GM21717 (cell line): ENCODE results near the gene BPIFB1.
A peak's percentile ranks its signal among the peaks of the same experiment; 100 is the strongest.

ENCODE experiments used
- ATAC-seq: cut with Tn5 transposase; IDR thresholded peaks from one replicate; pipeline ENCODE4 v1.9.1; 2021; ENCODE audit warnings: mild to moderate bottlenecking, moderate library complexity; ENCODE audit not compliant: unreplicated experiment

Gene BPIFB1

DNA sequence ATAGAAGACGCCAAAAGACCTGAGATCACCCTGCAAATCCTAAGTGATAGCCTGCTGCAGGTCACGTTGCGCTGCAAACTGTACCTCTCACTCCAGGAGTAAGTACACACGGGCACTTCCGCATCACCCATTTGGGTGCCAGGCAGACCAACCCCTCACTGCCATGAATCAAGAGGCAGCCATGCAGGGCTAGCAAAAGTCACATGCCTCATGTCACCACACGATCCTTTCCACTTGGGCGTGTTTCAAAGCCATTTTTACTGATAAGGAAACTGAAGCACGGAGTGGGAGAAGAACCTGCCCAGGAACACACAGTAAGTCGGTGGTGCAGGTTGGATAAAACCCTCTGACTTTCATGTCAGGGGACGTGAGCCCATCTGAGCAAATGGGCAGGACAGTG lies 37.0 kb downstream of the BPIFB1 start:
- no peak for ATAC-seq

DNA sequence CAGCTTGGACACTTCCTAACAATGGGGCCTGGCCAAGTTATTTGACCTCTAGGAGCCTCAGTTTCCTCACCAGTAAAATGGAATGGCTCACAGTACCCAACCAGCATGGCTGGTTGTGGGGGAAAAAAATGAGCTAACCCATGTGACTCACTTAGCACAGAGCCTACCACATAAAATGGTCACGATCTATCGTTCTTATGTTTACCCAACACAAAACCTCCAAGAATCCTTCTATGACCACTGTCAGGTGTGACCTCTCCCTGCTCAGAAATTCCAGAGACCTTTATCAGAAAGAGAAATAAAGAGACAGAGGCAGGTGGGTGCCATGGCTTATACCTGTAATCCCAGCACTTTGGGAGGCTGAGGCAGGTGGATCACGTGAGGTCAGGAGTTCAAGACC lies 39.4 kb downstream of the BPIFB1 start:
- ATAC-seq = no peak

DNA sequence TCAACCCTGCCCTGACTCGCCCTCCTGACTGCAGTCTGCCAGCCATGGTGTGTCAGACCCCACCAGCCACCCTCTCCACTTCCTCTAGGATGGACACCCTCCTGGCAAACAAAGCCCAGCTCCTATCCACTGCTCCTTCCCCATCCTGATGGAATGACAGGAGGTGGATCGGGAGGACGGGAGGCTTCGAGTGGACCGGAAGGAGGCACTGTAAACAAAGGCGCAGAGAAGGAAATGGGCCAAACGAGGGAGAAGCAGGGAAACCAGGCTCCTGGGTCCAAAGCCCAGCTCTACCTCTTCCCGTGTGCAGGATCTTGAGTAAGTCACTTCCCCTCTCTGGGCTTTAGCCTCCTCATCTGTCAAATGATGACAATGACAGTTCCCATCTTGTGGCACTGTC lies 40.2 kb downstream of the BPIFB1 start:
- no peak for ATAC-seq

DNA sequence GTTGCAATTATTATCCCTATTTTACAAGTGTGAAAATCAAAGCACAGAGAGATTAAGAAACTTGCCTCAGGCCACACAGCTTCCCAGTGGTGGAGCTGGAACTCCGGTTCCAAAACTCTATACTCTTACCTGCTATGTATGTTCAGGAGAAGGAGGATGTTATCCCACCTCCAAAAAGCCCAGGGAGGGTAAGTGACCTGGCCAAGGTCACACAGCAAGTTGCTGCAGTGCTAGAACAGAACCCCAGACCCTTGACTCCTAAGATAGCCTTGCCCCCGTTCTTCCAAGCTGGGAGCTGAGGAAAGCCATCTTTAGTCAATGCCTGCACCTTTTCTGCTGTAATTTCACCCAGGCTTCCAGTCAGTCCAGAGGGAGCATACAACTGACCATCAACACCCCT lies 42.3 kb downstream of the BPIFB1 start:
- no peak for ATAC-seq

DNA sequence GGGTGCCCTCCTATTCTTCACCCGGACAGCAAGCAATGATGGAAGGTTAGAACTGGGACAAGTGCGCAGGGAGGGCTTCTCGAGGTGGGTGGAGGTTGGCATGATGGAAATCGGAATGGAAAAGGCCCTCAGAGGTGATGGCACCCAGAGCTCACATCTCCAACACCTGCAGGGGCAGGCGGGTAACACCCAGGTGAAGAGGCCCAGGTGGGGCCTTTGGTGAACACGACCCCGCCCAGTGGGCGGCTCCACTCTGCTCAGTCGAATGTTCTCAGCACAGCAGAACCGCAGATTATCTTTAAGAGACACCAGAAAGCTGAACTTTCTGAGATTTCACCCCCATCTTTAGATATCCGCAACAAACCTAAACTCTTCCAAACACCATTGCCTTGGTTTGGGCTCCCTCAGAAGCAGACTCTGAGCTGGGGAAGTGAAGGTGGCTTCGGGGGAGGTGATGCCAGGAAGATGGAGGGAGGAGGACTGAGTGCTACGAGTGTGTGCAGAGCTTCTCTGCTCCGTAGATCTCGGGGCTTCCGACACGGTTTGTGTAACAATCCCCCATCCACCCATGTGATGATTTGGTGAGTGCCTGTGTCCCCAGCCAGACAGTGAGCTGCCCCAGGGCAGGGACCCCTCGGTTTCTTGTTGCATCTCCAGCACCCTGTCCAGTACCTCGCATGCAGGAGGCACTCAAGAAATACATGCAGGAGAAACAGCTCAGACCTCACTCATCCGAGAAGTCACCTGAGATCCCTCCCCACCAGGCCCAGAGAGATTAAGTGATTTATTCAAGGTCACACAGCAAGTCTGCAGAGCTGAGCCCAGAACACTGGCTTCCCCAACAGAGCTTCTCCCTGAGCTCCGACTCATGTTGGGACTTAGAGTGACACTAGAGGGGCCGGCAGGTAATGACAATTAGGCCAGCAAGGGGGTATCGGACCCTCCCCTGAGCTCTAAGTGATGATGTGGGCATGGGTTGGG lies 45.4 kb downstream of the BPIFB1 start:
- ATAC-seq = no peak

DNA sequence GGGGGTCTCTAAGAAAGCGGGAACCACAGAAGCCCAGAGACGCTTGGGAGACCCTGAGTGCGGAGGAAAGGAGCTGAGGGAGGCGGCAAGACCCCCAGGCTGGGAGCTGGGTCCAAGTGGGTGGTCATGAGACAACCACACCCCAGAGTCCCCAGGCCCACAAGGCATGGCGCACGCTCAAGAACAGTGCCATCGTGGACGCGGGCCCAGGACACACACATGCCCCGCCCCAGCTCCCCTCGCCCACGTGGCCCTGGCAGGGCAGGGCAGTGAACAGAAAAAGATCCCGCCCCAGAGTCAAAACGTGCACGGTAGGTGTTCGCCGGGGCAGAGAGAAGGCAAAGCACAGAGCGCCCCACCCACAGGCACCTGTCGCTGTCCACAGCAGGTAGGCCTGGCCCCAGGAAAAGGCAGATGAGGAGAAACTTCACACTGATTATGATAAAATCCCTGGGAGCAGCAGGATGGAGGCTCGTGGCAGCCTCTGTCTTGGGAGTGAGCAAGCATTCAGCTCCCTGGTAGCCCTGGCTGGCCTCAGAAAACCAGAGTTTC lies 50.0 kb downstream of the BPIFB1 start:
- no peak for ATAC-seq

DNA sequence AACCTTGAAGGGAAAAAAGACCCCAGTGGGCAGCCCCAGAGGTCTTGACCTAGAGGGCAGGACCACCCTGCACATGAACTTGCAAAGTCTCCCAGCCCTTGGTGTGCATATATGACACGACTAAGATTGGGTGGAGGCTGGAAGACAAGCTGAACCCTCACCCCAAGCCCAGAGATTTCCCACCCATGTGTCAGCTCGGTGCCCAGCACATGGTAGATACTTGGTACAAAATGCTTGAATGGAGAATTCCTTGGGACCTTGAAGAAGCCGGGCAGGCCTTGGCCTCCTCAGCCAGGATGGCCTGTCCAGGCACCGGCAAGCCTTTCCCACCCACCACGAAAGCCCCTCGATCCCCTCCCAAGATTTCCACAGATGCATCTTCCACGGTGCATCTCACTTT lies 50.6 kb downstream of the BPIFB1 start:
- no peak for ATAC-seq

DNA sequence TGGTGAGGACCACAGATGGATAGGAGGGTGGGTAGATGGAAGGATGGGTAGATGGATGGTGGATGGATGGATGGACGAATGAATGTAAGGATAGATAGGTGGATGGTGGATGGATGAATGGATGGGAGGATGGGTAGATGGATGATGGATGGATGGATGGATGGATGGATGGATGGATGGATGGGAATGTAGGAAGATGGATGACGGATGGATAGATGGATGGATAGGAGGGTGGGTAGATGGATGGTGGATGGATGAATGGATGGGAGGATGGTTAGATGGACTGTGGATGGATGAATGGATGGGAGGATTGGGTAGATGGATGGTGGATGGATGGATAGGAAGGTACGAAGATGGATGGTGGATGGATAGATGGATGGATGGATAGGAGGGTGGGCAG lies 51.1 kb downstream of the BPIFB1 start:
- ATAC-seq = no peak

DNA sequence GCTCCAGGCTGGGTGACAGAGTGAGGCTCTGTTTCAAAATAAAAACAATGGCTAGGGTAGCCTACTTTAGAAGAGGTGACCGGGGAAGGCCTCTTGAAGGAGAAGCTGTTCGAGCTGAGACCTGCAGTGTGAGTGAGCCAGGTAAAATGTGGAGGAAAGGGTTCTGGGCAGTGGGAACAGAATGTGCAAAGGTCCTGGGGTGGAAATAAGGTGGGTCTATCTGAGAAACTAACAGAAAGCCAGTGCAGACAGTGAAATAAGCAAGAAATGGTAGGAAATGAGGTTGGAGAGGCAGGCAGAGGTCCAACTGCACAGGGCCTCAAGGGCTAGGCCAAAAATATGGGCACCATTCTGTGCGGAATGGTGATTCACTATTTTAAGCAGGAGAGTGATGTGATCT lies 53.4 kb downstream of the BPIFB1 start:
- ATAC-seq = no peak

DNA sequence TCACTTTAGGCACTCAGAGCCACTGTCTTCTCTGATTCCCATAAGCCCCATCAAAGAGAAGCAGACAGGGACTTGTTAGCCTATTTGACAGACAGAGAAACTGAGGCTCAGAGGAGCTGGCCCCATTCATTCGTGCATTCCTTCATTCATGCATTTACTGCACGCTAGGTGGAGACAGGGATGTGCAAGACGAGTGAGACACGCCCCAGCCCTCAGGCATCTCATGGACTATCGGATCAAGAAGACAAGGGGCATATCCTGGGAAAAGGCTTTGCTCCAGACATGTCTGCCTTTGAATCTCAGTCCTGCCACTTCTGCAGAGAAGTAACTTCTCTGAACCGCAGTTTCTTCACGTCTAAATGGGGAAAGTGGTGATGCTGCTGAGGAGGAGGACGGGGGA lies 54.1 kb downstream of the BPIFB1 start:
- no peak for ATAC-seq

DNA sequence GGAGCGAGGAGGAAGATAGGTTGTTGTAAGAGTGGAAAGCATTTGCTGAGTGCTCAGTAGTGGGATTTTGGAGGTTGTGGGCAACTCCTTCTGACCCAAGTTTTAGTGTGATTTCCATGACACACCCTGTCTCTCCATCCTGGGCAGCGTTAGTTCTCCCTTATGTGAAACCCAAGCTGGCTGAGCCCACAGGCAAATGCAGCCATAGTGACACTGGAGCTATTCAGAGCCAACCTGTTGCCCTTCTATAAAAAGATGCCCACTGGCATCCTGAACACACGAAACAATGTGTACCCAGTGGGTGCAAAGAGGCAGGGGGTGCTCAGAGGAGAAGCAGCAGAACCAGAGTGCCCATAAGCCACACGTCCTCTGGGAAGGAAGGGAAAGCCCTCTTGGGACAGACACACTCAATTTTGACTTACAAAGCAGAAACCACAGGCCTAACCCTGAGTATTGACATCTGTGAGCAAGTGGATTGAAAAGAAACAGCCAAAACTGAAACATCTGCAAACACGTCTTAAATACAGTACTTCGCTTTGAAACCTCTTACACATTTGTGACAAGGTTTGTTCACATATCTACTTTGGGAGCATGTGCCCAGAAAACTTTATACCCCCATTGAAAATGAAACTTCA lies 54.6 kb downstream of the BPIFB1 start:
- ATAC-seq = peak; percentile 63

DNA sequence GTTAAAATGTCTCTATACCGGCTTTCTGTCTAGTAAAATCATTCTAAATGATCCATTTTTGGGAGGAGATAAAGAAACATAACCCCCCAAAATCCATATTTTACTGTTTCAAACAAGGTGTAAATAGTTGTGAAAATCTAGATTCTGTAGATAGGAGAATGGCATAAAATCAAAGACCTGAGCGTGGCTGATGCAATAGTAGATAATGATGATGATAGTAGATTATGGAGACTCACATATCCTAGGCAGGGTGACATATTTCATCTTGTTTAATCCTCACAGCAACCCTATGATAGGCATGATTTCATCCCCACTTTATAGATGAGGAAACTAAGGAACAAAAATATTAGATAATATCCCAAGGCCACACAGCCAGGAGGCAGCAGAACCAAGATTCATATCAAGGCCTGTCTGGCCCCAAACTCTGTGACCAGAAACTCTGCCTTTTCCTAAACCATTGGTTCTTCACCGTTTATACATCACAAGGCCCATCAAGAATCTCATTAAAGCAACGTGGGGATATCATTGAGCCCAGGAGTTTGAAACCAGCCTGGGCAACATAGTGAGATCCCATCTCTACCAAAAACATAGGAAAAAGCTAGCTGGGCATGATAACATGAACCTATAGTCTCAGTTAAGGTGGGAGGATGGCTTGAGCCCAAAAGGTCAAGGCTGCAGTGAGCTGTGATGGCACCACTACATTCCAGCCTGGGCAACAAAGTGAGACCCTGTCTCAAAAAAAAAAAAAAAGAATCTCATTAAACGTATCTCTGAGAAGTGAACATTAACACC lies 55.6 kb downstream of the BPIFB1 start:
- ATAC-seq = no peak

DNA sequence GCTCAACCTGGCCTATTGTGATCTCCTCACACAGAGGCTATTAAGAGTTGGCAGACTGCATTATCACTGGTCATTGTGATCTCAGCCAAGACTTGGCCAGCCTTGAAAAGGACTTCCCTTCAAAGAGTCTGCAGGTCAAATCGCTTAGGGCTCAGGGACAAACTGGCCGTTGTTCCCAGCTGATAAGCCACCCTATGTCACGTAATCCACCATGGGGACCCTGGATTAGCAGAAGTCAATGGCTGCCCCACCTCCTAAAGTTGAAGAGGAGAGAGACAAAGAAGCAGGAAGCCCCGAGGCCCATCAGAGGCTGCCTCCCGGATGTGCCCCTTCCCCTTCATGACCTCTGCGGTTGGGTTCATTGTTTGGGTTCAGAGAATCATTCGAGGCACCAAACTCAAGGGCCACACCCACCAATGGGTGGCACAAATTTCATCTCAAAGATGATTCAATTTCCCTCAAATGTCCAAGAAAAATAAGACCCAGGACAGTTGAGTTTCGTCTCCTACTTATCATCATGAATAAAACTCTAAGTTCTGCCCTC lies 56.6 kb downstream of the BPIFB1 start:
- ATAC-seq = no peak

DNA sequence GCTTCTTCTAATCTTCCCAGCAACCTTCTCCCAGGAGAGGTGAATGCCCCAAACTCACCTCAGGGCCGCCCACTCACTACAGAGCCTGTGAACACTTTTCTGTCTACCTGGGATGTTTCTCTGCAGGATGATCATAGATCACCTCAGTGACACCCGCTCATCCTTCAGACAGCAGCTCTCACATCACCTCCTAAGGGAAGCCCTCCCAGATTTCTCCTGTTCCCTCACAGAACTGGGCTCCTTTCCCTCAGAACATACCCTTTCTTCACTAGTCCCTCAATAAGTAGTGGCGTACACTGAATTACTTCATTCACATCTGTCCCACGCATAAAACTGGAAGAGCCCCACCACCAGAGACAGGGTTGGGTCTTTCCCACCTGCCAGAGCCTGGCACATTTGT lies 60.5 kb downstream of the BPIFB1 start:
- ATAC-seq = no peak

DNA sequence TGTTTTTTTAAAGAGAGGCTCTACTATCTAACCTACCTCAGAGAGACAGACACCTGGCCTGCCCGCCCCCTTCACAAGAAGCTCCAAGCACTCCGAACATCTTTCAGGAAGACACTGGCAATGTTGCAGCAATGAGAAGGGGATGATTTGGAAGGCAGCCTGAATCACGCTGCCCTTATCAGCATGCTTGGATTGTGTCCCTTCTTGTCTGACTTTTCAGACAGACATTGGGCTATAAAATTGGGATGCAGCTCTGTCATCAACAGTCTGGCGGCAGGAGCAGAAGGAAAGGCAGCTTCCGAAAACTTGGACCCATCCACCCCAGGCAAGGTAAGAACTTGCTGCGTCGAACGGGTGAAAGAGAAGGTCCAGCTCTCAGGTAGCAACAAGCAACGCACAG lies 62.3 kb downstream of the BPIFB1 start:
- ATAC-seq = no peak

DNA sequence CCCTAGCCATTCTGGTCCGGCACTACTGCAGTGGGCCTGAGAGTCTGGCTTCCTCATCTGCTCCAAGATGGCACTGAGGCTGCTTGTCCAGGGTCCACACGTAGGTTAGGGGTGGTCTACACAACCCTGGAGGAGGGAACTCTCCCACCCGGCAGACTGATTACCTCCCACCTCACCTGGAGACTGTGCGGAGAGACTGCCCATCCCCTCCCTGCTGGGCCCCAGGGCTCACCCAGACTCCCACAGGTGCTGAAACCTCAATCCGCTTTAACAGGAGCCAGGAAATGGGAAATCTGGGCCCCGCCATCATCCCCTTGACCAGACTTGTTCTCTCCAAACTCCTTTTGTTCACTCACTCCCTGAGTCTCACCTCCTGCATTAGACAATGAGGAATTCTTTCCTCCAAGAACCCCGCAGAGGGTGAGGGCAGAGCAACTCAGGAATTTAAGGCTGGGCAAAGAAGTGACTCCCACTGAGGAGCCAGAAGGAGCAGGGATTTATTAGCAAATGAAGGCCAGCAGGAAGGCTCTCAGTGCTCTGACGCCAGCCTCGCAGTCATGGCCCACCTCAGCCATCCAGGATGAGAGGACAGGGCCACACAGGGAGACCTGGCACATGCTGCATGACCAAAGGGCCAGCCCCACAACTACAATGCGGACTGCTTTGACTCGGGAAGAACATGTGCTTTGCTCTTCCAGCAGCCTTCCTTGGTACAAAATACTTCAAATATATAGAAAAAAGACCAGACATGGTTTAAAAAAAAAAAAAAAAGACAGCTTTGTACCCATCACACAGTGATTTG lies 65.3 kb downstream of the BPIFB1 start:
- ATAC-seq = no peak

DNA sequence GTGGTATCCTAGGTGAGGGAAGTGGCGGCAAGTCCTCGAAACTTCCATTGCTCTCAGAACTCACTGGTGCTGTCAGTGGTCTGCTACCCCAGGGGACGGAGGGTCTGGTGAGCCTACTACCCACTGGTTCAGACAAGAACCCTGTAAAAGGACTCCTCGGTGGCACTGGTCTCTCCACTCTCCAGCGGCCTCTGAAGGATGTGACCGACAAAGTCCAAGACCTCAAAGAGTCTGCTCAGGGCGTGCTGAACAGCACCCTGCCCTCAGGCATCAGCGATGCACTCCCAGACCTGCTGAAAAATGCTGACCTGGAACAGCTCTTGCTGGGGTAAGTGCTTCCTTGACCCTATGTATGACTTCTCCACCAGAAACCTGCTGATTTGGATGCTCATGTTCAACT lies 66.5 kb downstream of the BPIFB1 start:
- no peak for ATAC-seq

DNA sequence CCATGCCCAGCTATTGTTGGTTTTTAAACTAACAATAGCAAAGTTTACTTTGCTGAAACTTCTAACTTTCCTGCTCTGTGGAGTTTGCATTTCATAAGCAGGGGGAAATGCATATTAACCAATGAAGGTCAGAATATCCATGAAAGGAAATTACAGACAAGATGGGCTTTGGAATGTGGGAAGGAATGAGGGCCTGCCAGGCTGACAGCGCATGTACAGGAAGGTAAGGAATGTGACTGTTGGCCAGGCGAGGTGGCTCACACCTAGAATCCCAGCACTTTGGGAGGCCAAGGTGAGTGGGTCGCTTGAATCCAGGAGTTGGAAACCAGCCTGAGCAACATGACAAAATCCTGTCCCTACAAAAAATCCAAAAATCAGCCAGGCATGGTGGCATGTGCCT lies 68.7 kb downstream of the BPIFB1 start:
- ATAC-seq = no peak

DNA sequence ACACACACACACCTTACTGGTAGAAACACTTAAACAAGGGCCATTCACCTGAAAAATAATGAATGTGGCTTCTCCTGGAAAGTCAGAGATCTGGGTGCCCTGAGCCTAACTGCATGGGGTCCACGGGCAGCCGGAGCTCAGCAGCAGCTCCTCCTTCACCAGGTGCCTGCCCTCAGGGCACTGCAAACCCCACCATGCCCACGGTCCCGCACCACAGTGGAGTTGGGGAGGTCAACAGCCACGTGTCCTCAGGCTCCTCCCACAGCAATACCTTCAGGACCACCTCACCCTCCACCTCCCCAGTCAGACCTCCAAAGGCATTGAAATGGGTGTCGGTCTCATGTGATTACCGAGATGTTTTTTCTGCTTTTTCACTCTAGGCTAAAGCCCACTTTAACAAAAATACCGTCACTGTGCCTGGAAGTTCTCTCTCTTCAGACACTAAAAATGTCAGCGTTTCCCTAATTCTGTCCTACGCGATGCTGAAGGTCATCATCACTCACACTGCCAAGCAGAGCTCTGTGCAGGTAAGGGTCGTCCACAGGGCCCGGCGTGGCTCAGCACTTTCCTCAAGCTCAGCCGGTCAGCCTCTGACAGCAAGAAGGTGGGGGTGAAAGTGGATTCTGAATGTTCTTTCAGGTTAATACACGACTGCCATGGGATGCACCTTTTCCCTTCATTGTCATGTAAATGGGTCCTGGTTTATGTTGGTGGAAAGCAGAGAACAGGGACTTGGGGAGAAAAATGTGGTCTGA lies 69.4 kb downstream of the BPIFB1 start:
- no peak for ATAC-seq

DNA sequence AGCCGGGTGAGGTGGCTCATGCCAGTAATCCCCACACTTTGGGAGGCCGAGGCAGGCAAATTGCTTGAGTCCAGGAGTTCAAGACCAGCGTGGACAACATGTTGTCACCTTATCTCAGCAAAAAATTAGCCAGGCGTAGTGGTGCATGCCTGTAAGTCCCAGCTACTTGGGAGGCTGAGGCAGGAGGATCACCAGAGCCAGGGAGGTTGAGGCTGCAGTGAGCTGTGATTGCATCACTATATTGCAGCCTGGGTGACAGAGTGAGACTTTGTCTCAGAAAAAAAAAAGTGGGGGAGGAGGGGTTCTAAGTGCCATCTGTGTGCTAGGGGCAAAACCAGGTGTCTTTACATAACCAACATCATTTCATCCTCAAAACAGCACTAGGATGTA lies 70.0 kb downstream of the BPIFB1 start:
- no peak for ATAC-seq
